Neural cell (in vitro differentiated cells): ENCODE measurements around the gene PLXDC2. TPM values are rescaled to one million over a fixed set of nuclear protein-coding genes. Genes with fewer than 3 reads are reported as not detected.

ENCODE experiments used
- H2AFZ ChIP-seq: fragments of 200-600, 300-800 bp; sonication (generic), shearing (Covaris generic); 2 replicates; pipeline ENCODE4 v1.6.0; 2014; ENCODE audit warnings: low read depth, mild to moderate bottlenecking, antibody characterized with exemption, low read length, moderate library complexity
- H3F3A ChIP-seq: fragments of 200-600 bp; shearing (Covaris generic); 2 replicates; pipeline ENCODE4 v1.6.1; 2016; ENCODE audit warnings: mild to moderate bottlenecking, moderate library complexity, mixed read lengths, antibody characterized with exemption, low read length; ENCODE audit not compliant: insufficient read depth, poor library complexity, severe bottlenecking
- H3K27ac ChIP-seq: fragments of 200-600, 300-800 bp; sonication (generic), shearing (Covaris generic); 2 replicates; pipeline ENCODE4 v1.5.1; 2014; ENCODE audit warnings: mild to moderate bottlenecking, low read length, moderate library complexity
- H3K27me3 ChIP-seq: fragments of 300-800, 200-600 bp; sonication (generic), shearing (Covaris generic); 2 replicates; pipeline ENCODE4 v1.6.0; 2014; ENCODE audit warnings: mild to moderate bottlenecking, low read depth, low read length, moderate library complexity; ENCODE audit not compliant: insufficient read depth
- H3K36me3 ChIP-seq: fragments of 300-800, 200-600 bp; sonication (generic), shearing (Covaris generic); 2 replicates; pipeline ENCODE4 v1.5.1; 2014; ENCODE audit warnings: mild to moderate bottlenecking, antibody characterized with exemption, low read length, moderate library complexity; ENCODE audit not compliant: insufficient read depth
- H3K4me2 ChIP-seq: fragments of 300-800, 200-600 bp; sonication (generic), shearing (Covaris generic); 2 replicates; pipeline ENCODE4 v1.6.0; 2014; ENCODE audit warnings: mild to moderate bottlenecking, low read length
- H3K4me3 ChIP-seq: fragments of 300-800, 200-600 bp; sonication (generic), shearing (Covaris generic); 2 replicates; pipeline ENCODE4 v1.5.1; 2014; ENCODE audit warnings: mild to moderate bottlenecking, low read length, moderate library complexity
- H3K79me2 ChIP-seq: fragments of 200-600 bp; shearing (Covaris generic); replicated peaks from 2 replicates; pipeline ENCODE4 v1.6.0; 2014; ENCODE audit warnings: mild to moderate bottlenecking, low read length, moderate library complexity; ENCODE audit not compliant: insufficient read depth
- H3K9ac ChIP-seq: fragments of 300-800, 200-600 bp; sonication (generic), shearing (Covaris generic); 2 replicates; pipeline ENCODE4 v1.6.1; 2016; ENCODE audit warnings: mild to moderate bottlenecking, low read length, mixed read lengths
- H3K9me2 ChIP-seq: fragments of 200-600 bp; shearing (Covaris generic); 2 replicates; pipeline ENCODE4 v1.6.1; 2016; ENCODE audit warnings: mild to moderate bottlenecking, low read length, mixed read lengths; ENCODE audit not compliant: insufficient read depth
- H3K9me3 ChIP-seq: fragments of 200-600, 300-800 bp; sonication (generic), shearing (Covaris generic); 2 replicates; pipeline ENCODE4 v1.6.1; 2016; ENCODE audit warnings: mild to moderate bottlenecking, mixed run types, low read length, moderate library complexity, mixed read lengths
- H4K20me1 ChIP-seq: fragments of 200-600 bp; shearing (Covaris generic); 2 replicates; pipeline ENCODE4 v1.6.1; 2016; ENCODE audit warnings: mild to moderate bottlenecking, mixed run types; ENCODE audit not compliant: insufficient read depth
- CTCF ChIP-seq: fragments of 450-650 bp; IDR thresholded peaks from 2 replicates; pipeline ENCODE4 v1.5.1; 2014; ENCODE audit warnings: antibody characterized with exemption, mild to moderate bottlenecking, moderate library complexity; ENCODE audit not compliant: poor library complexity, severe bottlenecking
- EP300 ChIP-seq: fragments of 450-650 bp; conservative IDR thresholded peaks from 2 replicates; pipeline ENCODE4 v1.6.1; 2014; ENCODE audit warnings: antibody characterized with exemption, mild to moderate bottlenecking, moderate library complexity; ENCODE audit not compliant: poor library complexity, severe bottlenecking
- EZH2 ChIP-seq: fragments of 200-600, 300-800 bp; shearing (Covaris generic), sonication (generic); IDR thresholded peaks from 2 replicates; pipeline ENCODE4 v1.6.1; 2014; ENCODE audit warnings: antibody characterized with exemption, low read length, borderline replicate concordance, mild to moderate bottlenecking; ENCODE audit not compliant: insufficient read depth, poor library complexity, severe bottlenecking
- MXI1 ChIP-seq: fragments of 450-650 bp; conservative IDR thresholded peaks from 2 replicates; pipeline ENCODE4 v1.6.1; 2014; ENCODE audit warnings: antibody characterized with exemption, mild to moderate bottlenecking; ENCODE audit not compliant: poor library complexity, severe bottlenecking
- POLR2AphosphoS5 ChIP-seq: IDR thresholded peaks from 2 replicates; pipeline ENCODE4 v1.6.1; 2012
- RAD21 ChIP-seq: fragments of 450-650 bp; conservative IDR thresholded peaks from 2 replicates; pipeline ENCODE4 v1.6.1; 2014; ENCODE audit warnings: antibody characterized with exemption, mild to moderate bottlenecking, moderate library complexity
- REST ChIP-seq: IDR thresholded peaks from 2 replicates; pipeline ENCODE4 v1.6.1; 2012; ENCODE audit warnings: borderline replicate concordance
- SMC3 ChIP-seq: fragments of 450-650 bp; conservative IDR thresholded peaks from 2 replicates; pipeline ENCODE4 v1.6.1; 2014; ENCODE audit warnings: antibody characterized with exemption, mild to moderate bottlenecking, moderate library complexity; ENCODE audit not compliant: poor library complexity
- TAF1 ChIP-seq: IDR thresholded peaks from 2 replicates; pipeline ENCODE4 v1.6.1; 2012; ENCODE audit warnings: low read depth
- polyA plus RNA-seq: library from polyadenylated mRNA; depleted of rRNA; stranded (reverse); fragments of >200 nt; gene quantifications from 2 replicates; pipeline ENCODE4 v1.2.3, GENCODE V29; 2014

PLXDC2 gene
- polyA plus RNA-seq, 1 donor from 2014 or later = 2.3 TPM

- H3K36me3 ChIP-seq = no peaks in the 10 kb centered on the region
- H3K27me3 ChIP-seq = no peaks in the 10 kb centered on the region
- H2AFZ ChIP-seq = no peak overlapping the region
- no peaks in the 10 kb centered on the region for H3K9me2 ChIP-seq
- H3K27ac ChIP-seq = no peak overlapping the region
- no peaks in the 10 kb centered on the region for H3K79me2 ChIP-seq
- H3K4me2 ChIP-seq = no peak overlapping the region
- no peaks in the 10 kb centered on the region for H3F3A ChIP-seq
- H3K4me3 ChIP-seq = no peak overlapping the region
- H4K20me1 ChIP-seq = no peaks in the 10 kb centered on the region
- no peaks in the 10 kb centered on the region for H3K9me3 ChIP-seq
- no peak overlapping the region for H3K9ac ChIP-seq
- TF ChIP-seq TAF1 (no peak), SMC3 (no peak)
Observed at GRCh38 chr10:20257422-20257821, 441.2 kb downstream of the PLXDC2 start.

GRCh38 chr10:20265146-20265545, 448.9 kb downstream of the PLXDC2 start:
- Histone ChIP-seq H3K27ac (no peak overlapping the region), H3K9me2 (no peaks in the 10 kb centered on the region), H2AFZ (no peak overlapping the region), H3K4me2 (no peak overlapping the region), H3K4me3 (no peak overlapping the region), H3K9me3 (no peaks in the 10 kb centered on the region), H4K20me1 (no peaks in the 10 kb centered on the region), H3F3A (no peaks in the 10 kb centered on the region), H3K27me3 (no peaks in the 10 kb centered on the region), H3K79me2 (no peaks in the 10 kb centered on the region), H3K36me3 (no peaks in the 10 kb centered on the region), H3K9ac (no peak overlapping the region)
- TF ChIP-seq EP300 (no peak), RAD21 (no peak), SMC3 (no peak), POLR2AphosphoS5 (no peak)

- no peaks in the 10 kb centered on the region for H3K36me3 ChIP-seq
- H3K4me2 ChIP-seq = no peak overlapping the region
- no peak overlapping the region for H3K4me3 ChIP-seq
- H3K27ac ChIP-seq = no peak overlapping the region
- TF ChIP-seq CTCF (no peak), EP300 (no peak), POLR2AphosphoS5 (no peak), TAF1 (no peak), EZH2 (no peak), REST (no peak), RAD21 (no peak), MXI1 (no peak), SMC3 (no peak)
- H3K9me3 ChIP-seq = no peaks in the 10 kb centered on the region
- H3K27me3 ChIP-seq = no peaks in the 10 kb centered on the region
- H2AFZ ChIP-seq = no peak overlapping the region
- no peaks in the 10 kb centered on the region for H4K20me1 ChIP-seq
- H3F3A ChIP-seq = no peaks in the 10 kb centered on the region
- H3K9ac ChIP-seq = no peak overlapping the region
- H3K9me2 ChIP-seq = no peaks in the 10 kb centered on the region
- H3K79me2 ChIP-seq = no peaks in the 10 kb centered on the region
Observed at GRCh38 chr10:20267734-20268133, 451.5 kb downstream of the PLXDC2 start.
